NB4 (cell line): ENCODE results near the gene PLXNC1.

ENCODE experiments used
- DNase-seq: peaks from one replicate; pipeline ENCODE4 v3.0.0; 2010; ENCODE audit warnings: low read depth
- H3K4me3 ChIP-seq: one replicate; pipeline ENCODE4 v1.5.1; 2011; ENCODE audit warnings: mild to moderate bottlenecking, low read depth, low read length, moderate library complexity
- MYC ChIP-seq: IDR thresholded peaks from 2 replicates; pipeline ENCODE4 v1.6.1; 2011; ENCODE audit warnings: low read depth, low read length
- POLR2A ChIP-seq: IDR thresholded peaks from 2 replicates; pipeline ENCODE4 v1.6.1; 2011; ENCODE audit warnings: mild to moderate bottlenecking; ENCODE audit not compliant: insufficient read length; ENCODE audit errors: extremely low read depth
- TF ChIP-seq, protein P1 (sequence below): IDR thresholded peaks from one replicate; pipeline ENCODE4 v1.5.1; 2012; ENCODE audit warnings: low read depth, low read length
- TF ChIP-seq, protein P2 (sequence below): IDR thresholded peaks from 2 replicates; pipeline ENCODE4 v1.6.1; 2011; ENCODE audit warnings: low read depth, low read length

PLXNC1 gene

DNA sequence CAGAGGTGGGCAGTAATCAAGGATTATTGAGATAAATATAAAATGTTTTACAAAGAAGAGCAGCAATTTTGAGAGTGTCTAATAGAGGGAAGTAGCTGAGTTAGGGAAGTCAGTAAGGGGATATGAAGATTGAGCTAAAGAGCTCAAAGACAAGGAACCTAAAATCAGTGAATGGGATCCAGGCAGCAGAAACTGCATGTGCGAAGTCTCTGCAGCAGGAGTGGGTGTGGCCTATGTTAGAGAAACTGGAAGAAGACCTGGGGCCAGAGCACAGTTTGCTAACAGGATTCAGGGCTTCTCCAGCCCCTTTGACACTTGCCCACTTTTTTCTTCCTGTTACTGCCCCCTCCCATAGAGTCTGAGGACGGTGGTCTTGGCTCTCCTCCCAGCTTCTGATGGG lies 36.3 kb upstream of the PLXNC1 start:
- TF ChIP-seq, protein P1, sequence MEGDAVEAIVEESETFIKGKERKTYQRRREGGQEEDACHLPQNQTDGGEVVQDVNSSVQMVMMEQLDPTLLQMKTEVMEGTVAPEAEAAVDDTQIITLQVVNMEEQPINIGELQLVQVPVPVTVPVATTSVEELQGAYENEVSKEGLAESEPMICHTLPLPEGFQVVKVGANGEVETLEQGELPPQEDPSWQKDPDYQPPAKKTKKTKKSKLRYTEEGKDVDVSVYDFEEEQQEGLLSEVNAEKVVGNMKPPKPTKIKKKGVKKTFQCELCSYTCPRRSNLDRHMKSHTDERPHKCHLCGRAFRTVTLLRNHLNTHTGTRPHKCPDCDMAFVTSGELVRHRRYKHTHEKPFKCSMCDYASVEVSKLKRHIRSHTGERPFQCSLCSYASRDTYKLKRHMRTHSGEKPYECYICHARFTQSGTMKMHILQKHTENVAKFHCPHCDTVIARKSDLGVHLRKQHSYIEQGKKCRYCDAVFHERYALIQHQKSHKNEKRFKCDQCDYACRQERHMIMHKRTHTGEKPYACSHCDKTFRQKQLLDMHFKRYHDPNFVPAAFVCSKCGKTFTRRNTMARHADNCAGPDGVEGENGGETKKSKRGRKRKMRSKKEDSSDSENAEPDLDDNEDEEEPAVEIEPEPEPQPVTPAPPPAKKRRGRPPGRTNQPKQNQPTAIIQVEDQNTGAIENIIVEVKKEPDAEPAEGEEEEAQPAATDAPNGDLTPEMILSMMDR = no peak
- TF ChIP-seq MYC = no peak
- no peak for TF ChIP-seq POLR2A
- no peak overlapping the region for H3K4me3 ChIP-seq
- peak; percentile 37 for DNase-seq

DNA sequence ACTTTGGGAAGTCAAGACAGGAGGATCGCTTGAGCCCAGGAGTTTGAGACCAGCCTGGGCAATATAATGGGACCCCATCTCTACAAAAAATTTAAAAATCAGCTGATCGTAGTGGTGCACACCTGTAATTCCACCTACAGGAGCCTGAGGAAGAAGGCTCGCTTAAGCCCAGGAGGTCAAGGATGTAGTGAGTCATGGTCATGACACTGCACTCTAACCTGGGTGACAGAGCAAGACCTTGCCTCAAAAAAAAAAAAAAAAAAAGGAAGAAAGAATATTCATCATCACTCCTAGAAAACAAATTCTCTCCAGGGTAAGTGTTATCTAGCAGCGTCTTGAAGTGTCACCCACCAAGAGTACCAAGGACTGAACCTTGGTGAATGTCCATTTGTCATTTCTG lies 34.2 kb upstream of the PLXNC1 start:
- DNase-seq = no peak

DNA sequence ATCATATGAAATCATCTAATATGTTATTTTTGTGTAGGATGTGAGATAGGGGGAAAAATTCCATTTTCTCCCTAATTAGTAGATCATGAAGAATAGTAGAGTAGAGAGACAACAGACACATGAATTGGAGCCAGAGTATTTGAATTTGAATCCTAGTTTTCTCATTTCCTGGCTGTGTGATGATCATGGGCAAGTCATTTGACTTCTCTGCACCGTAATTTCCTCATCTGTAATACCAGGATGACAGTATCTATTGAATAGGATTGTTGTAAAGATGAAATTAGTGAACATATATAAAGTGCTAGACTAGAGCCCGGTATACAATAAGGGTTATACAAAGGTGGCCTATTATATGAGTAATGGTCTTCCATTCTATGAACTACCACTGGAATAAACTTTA lies 32.2 kb upstream of the PLXNC1 start:
- no peak overlapping the region for H3K4me3 ChIP-seq
- no peak for DNase-seq
- TF ChIP-seq, protein P2, sequence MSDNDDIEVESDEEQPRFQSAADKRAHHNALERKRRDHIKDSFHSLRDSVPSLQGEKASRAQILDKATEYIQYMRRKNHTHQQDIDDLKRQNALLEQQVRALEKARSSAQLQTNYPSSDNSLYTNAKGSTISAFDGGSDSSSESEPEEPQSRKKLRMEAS = no peak

More for the DNA sequence above, 34.2 kb upstream of the PLXNC1 start:
- TF ChIP-seq POLR2A = no peak
- TF ChIP-seq, protein P1 = no peak
- TF ChIP-seq MYC = no peak
- TF ChIP-seq, protein P2 = no peak
- H3K4me3 ChIP-seq = no peak overlapping the region

DNA sequence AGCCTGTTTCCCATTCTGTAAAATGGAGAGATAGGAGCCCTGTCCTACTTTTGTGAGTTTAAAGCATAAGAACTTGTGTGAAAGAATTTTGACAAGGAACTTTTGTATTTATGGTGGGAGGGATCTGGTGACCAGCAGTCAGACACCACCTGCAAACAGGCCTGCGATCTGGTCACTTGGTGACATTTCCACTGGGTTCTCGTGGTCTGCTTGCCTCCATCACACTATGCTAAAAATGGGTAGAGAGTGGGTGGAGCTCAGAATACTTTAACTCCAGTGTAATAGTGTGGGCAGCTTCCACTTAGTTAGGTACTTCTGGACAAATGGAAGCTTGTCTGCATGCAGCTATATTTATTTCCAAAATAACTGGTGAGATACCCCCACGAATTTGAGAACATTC lies 26.5 kb upstream of the PLXNC1 start:
- no peak for TF ChIP-seq MYC
- TF ChIP-seq, protein P1 = no peak
- TF ChIP-seq, protein P2 = no peak
- TF ChIP-seq POLR2A = no peak
- H3K4me3 ChIP-seq = no peak overlapping the region
- no peak for DNase-seq

DNA sequence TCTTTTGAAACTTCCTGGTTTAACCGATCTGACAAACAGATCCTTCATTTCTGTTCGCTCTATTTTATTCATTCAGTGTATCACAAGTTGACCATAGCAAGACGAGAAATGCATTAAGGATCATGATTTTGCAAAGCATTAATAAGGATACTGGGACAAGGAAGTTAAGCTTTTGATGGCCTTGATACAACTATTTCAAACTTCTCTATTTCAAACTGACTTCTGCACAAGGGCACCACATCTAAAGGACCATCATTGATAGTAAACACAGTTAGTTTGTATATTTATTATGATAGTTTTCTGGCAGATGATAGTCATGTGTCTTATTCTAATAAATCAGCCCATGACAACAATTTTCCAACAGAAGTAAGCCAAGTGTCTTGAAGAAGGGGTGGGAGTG lies 25.8 kb upstream of the PLXNC1 start:
- no peak overlapping the region for H3K4me3 ChIP-seq
- DNase-seq = no peak
- TF ChIP-seq POLR2A (no peak), MYC (no peak)
- TF ChIP-seq, protein P1 = no peak
- TF ChIP-seq, protein P2 = no peak

DNA sequence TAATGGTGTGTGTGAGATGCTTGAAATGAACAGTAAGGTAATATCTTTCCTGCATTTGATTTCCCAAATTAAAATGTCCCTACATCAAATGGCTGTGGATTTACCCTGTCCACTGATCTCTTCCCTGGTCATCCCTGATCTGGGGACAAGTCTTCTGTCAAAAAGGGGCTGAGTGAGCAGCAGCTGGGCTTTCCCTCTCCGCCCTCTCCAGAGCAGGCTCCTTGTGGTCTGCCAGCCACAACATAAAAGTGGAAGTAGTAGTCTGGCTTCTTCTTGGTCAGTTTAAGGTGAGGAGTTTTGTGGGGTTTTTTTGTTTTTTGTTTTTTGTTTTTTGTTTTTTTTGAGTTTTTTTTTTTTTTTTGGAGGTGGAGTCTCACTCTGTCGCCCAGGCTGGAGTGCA lies 25.2 kb upstream of the PLXNC1 start:
- H3K4me3 ChIP-seq = no peak overlapping the region
- DNase-seq = peak; percentile 75
- TF ChIP-seq, protein P2 = no peak
- TF ChIP-seq MYC = no peak
- TF ChIP-seq, protein P1 = no peak
- TF ChIP-seq POLR2A = no peak
